GM13977 (cell line): Measurements from ENCODE around the gene COL11A1.
"Not testable (repeated sequence)": the region's sequence is repeated elsewhere in the genome, so short reads cannot be mapped to it uniquely, and the experiment has no call there.

Experiments
- DNase-seq: peaks from one replicate; pipeline ENCODE4 v3.0.0; 2012; ENCODE audit warnings: low spot score
- CTCF ChIP-seq: IDR thresholded peaks from 2 replicates; pipeline ENCODE4 v1.5.1; 2012; ENCODE audit warnings: mild to moderate bottlenecking, control low read depth; ENCODE audit not compliant: insufficient read depth; ENCODE audit errors: extremely low read depth, missing control alignments
- in situ Hi-C: fragments of 300-500 bp; cut with MboI; formaldehyde crosslinking; loops from one replicate; pipeline ENCODE4 v1.12.0; 2022; ENCODE audit warnings: low sequenced_read_pairs, low pct_unique_long_range_greater_than_20kb, mixed read lengths, inconsistent platforms; ENCODE audit not compliant: unreplicated experiment

COL11A1 gene

DNA sequence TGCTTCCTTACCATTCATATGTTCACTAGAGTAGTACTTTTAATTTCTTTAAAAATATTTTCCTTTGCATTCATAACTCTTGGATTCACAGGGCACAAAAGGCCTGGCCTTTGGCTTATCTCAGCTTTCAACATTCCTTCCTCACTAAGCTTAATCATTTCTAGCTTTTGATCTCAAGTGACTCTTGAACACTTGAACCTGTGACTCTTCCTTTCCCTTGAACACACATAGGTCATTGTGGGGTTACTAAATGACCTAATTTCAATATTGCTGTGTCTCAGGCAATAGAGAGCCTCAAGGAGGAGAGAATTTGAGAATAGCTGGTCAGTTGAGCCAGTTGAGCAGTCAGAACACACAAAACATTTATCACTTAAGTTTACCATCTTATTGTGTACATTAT lies 49.9 kb downstream of the COL11A1 start:
- no peak for TF ChIP-seq CTCF
- DNase-seq: no peak
- in situ Hi-C loops: no loop called here

DNA sequence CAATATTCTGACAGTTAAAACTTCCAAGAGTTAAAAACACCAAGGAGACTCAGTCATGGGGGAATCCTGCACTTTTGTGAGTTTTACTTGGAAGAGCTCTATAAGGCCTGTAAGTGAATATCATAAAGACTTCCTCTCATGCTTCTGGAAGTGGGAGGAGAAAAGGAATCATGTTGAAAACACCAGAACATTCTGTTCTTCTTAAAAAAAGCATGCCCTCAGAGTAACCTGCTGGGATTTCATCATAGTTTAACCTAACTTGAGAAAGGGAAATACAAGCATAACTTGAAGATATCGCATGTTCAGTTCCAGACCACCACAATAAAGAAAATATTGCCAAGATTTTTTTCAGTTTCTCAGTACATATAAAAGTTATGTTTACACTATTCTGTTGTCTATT lies 51.9 kb downstream of the COL11A1 start:
- in situ Hi-C loops: no loop called here
- DNase-seq: no peak
- TF ChIP-seq CTCF: no peak

GRCh38 chr1:103028110-103028509 lies 80.2 kb downstream of the COL11A1 start:
- DNase-seq: not testable (repeated sequence)

GRCh38 chr1:103025858-103026409 lies 82.4 kb downstream of the COL11A1 start:
- no peak for TF ChIP-seq CTCF
- no peak for DNase-seq
- in situ Hi-C loops: no loop called here

More at GRCh38 chr1:103028110-103028509, 80.2 kb downstream of the COL11A1 start:
- in situ Hi-C loops: not testable (repeated sequence)

DNA sequence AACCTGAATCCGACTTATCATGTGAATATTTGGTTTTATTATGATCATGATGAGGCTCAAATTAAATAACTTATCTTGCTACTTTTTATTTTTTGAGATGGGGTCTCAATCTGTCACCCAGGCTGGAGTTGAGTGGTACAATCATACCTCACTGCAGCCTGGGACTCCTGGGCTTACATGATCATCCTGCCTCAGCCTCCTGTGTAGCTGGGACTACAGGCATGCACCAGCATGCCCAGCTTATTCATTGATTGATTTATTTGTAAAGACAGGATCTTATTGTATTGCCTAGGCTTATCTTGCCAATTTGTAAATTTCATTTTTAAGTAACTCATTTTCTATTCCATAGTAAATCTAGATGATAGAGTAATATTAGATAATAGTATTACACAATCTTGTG lies 84.3 kb downstream of the COL11A1 start:
- in situ Hi-C loops: no loop called here
- TF ChIP-seq CTCF: no peak

DNA sequence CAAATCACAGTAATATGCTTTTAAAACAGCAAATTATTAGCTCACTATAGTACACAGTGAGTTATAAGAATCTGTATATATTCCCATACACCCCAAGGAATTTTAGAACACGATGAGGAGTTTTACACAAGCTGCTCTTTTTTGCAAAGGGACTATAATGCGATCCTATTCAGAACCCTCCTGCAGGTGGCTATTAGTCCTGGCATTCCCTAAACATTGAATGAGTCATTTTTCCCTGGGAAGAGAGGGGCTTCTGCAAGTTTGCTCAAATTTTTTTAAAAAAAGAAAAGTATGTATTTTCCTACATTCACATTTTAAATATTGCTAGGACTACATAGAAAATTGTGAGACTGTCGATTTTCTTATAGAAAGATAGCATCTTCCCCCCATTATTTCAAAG lies 106.3 kb downstream of the COL11A1 start:
- DNase-seq: no peak
- in situ Hi-C loops: no loop called here
- no peak for TF ChIP-seq CTCF

More for the DNA sequence above, 84.3 kb downstream of the COL11A1 start:
- no peak for DNase-seq

DNA sequence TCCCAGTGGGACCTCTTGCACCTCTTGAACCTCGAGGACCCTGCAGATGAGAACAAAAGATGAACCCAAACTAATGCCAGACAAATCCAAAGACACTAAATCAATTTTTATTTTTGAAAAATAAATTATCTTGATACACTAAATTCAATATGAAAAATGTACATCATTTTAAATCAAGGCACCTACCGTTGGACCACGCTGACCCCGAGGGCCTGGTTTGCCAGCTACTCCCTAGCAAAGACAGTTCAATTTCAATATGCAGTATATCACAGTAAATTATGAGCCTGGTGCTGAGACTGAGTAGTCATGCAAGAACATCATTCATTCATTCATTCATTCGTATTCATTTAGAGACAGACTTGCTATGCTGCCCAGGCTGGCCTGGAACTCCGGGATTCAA lies 129.4 kb downstream of the COL11A1 start:
- TF ChIP-seq CTCF: no peak
- no peak for DNase-seq
- in situ Hi-C loops: no loop called here
